ENCODE data around the gene CRYBG3. TPM values are rescaled to one million over a fixed set of nuclear protein-coding genes. Genes with fewer than 3 reads are reported as not detected.

CRYBG3 gene
- polyA plus RNA-seq, 1 donor (not counting 4 experiments of a cell fraction or from before 2014, with no cell fraction given): 6.9 TPM

DNA sequence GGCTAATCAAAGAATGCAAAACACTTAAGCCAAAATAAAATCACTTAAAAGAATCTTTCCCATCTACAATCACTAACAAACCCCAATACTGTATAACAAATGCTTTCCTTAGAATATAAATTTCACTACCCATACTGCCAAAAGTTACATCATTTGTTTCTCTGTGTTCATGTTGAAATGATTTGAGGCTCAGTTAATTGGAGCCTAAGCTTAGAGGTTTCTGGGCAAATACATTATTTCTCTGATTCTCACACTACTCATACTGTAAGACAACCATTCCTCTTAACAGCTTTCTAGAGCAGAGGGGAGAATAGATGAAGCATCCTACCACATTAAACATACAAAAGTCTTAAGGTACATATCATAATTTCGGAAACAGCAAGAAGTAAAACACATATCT is 148.3 kb downstream of the CRYBG3 start:
- Histone ChIP-seq H3K27ac (ENCODE audit: control insufficient read depth, insufficient read depth, low read length) (no peak overlapping the region), H3K79me2 (ENCODE audit: control insufficient read depth, insufficient read depth, low read length) (peaks cover 63% of the 10 kb centered on the region), H3K4me1 (ENCODE audit: control insufficient read depth, extremely low read depth, insufficient read depth, low read length) (peaks cover 15% of the 10 kb centered on the region), H3K36me3 (ENCODE audit: control insufficient read depth in 2 of 2, extremely low read depth in 1 of 2, insufficient read depth in 2 of 2, low read length in 2 of 2) (peaks cover 6 to 14% of the 10 kb centered on the region in 2 experiments), H3K9me3 (ENCODE audit: control insufficient read depth, low read depth, low read length) (no peaks in the 10 kb centered on the region), H3K4me3 (ENCODE audit: control insufficient read depth in 2 of 3, extremely low read depth in 1 of 3, insufficient read depth in 2 of 3, low read depth in 1 of 3, low read length in 3 of 3) (peak overlapping the region in 2 of 3 experiments; percentile 66 to 85), H4K20me1 (ENCODE audit: control insufficient read depth, extremely low read depth, insufficient read depth, low read length) (no peaks in the 10 kb centered on the region), H3K27me3 (ENCODE audit: control insufficient read depth, extremely low read depth, insufficient read depth, low read length) (no peaks in the 10 kb centered on the region), H3K9ac (ENCODE audit: control insufficient read depth, extremely low read depth, insufficient read depth, low read length) (no peak overlapping the region), H3K4me2 (ENCODE audit: control insufficient read depth, extremely low read depth, insufficient read depth, low read depth, low read length) (peak overlapping the region; percentile 94), H3K9me1 (ENCODE audit: control insufficient read depth, extremely low read depth, insufficient read depth, low read length) (no peaks in the 10 kb centered on the region), H2AFZ (ENCODE audit: control insufficient read depth, low read length) (no peak overlapping the region)
- dilution Hi-C loops (cut with MboI; ENCODE audit: extremely low pct_ligation_motif_present, low sequenced_read_pairs): no loop called here
- TF ChIP-seq, protein P1, sequence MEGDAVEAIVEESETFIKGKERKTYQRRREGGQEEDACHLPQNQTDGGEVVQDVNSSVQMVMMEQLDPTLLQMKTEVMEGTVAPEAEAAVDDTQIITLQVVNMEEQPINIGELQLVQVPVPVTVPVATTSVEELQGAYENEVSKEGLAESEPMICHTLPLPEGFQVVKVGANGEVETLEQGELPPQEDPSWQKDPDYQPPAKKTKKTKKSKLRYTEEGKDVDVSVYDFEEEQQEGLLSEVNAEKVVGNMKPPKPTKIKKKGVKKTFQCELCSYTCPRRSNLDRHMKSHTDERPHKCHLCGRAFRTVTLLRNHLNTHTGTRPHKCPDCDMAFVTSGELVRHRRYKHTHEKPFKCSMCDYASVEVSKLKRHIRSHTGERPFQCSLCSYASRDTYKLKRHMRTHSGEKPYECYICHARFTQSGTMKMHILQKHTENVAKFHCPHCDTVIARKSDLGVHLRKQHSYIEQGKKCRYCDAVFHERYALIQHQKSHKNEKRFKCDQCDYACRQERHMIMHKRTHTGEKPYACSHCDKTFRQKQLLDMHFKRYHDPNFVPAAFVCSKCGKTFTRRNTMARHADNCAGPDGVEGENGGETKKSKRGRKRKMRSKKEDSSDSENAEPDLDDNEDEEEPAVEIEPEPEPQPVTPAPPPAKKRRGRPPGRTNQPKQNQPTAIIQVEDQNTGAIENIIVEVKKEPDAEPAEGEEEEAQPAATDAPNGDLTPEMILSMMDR (optimal IDR thresholded peaks at IDR 0.05 in 1 of 3, IDR thresholded peaks at IDR 0.05 in 1 of 3, conservative IDR thresholded peaks at IDR 0.05 in 1 of 3; ENCODE audit: extremely low read depth in 1 of 3, insufficient read depth in 2 of 3, low read length in 3 of 3): no peak
- no peak for TF ChIP-seq EZH2 (IDR thresholded peaks at IDR 0.05; ENCODE audit: low read length)
- no peak for FAIRE-seq
- no peak for DNase-seq (ENCODE audit: low read depth, low spot score)

DNA sequence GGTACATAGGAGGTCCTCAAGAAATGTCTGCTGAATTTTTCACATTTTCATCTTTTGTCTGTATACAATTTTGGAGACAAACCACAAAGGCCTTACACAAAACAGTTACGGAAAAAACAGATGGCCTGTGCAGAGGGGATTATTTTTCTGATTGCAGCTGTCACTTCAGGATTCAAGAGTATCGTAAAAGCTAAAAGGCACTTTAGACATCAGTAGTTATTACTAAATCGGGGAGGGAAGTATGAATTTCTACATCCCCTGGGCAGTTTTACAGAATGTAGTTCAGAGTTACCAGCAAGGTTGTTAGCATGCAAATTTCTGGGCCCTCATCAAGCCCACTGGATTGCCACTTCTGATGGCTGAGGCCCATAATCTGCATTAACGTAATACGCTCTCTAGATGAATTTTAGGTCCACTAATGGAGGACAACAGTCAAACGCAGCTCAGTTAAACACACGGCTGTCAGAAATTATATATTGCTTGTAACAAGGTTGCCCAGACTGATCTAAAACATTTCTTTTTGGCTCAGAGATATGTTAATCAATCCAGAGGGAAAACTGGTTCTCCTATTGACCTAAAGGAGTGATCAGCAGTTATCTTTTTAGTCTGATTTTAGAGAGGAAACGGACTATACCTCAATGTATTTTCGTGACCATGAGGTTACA is 149.3 kb downstream of the CRYBG3 start:
- H3K4me3 ChIP-seq (ENCODE audit: control insufficient read depth in 2 of 3, extremely low read depth in 1 of 3, insufficient read depth in 2 of 3, low read depth in 1 of 3, low read length in 3 of 3): peak overlapping the region; percentile 66 to 85 (median 74)
- no peaks in the 10 kb centered on the region for H3K9me3 ChIP-seq (ENCODE audit: control insufficient read depth, low read depth, low read length)
- FAIRE-seq (no peak), DNase-seq (ENCODE audit: low read depth, low spot score) (no peak)
- peak overlapping the region; percentile 94 for H3K4me2 ChIP-seq (ENCODE audit: control insufficient read depth, extremely low read depth, insufficient read depth, low read depth, low read length)
- peaks cover 55% of the 10 kb centered on the region for H3K79me2 ChIP-seq (ENCODE audit: control insufficient read depth, insufficient read depth, low read length)
- TF ChIP-seq EZH2 (IDR thresholded peaks at IDR 0.05; ENCODE audit: low read length): no peak
- TF ChIP-seq, protein P1 (optimal IDR thresholded peaks at IDR 0.05 in 1 of 3, IDR thresholded peaks at IDR 0.05 in 1 of 3, conservative IDR thresholded peaks at IDR 0.05 in 1 of 3; ENCODE audit: extremely low read depth in 1 of 3, insufficient read depth in 2 of 3, low read length in 3 of 3): no peak
- dilution Hi-C loops (cut with MboI; ENCODE audit: extremely low pct_ligation_motif_present, low sequenced_read_pairs): no loop called here
- no peaks in the 10 kb centered on the region for H3K9me1 ChIP-seq (ENCODE audit: control insufficient read depth, extremely low read depth, insufficient read depth, low read length)
- peak overlapping the region; percentile 86 for H2AFZ ChIP-seq (ENCODE audit: control insufficient read depth, low read length)
- peak overlapping the region; percentile 84 for H3K9ac ChIP-seq (ENCODE audit: control insufficient read depth, extremely low read depth, insufficient read depth, low read length)
- H3K4me1 ChIP-seq (ENCODE audit: control insufficient read depth, extremely low read depth, insufficient read depth, low read length): peaks cover 15% of the 10 kb centered on the region
- peak overlapping the region; percentile 79 for H3K27ac ChIP-seq (ENCODE audit: control insufficient read depth, insufficient read depth, low read length)
- H3K36me3 ChIP-seq (ENCODE audit: control insufficient read depth in 2 of 2, extremely low read depth in 1 of 2, insufficient read depth in 2 of 2, low read length in 2 of 2): peaks cover 6 to 14% of the 10 kb centered on the region in 2 experiments
- H4K20me1 ChIP-seq (ENCODE audit: control insufficient read depth, extremely low read depth, insufficient read depth, low read length): no peaks in the 10 kb centered on the region
- H3K27me3 ChIP-seq (ENCODE audit: control insufficient read depth, extremely low read depth, insufficient read depth, low read length): no peaks in the 10 kb centered on the region
